GM12875 (cell line): ENCODE measurements around the gene SNX6.
"Not testable (repeated sequence)": the region's sequence is repeated elsewhere in the genome, so short reads cannot be mapped to it uniquely, and the experiment has no call there.

Source experiments
- H3K4me3 ChIP-seq: one replicate; pipeline ENCODE4 v1.5.1; 2011; ENCODE audit warnings: low read depth, low read length, control low read depth
- TF ChIP-seq, protein P1 (sequence below): IDR thresholded peaks from 2 replicates; pipeline ENCODE4 v1.5.1; 2011; ENCODE audit warnings: low read depth, mild to moderate bottlenecking, control low read depth, inconsistent platforms, low read length, moderate library complexity, borderline replicate concordance; ENCODE audit not compliant: insufficient read depth

The SNX6 gene

GRCh38 chr14:34536951-34537676 lies 92.8 kb downstream of the SNX6 start:
- no peak overlapping the region for H3K4me3 ChIP-seq
- TF ChIP-seq, protein P1, sequence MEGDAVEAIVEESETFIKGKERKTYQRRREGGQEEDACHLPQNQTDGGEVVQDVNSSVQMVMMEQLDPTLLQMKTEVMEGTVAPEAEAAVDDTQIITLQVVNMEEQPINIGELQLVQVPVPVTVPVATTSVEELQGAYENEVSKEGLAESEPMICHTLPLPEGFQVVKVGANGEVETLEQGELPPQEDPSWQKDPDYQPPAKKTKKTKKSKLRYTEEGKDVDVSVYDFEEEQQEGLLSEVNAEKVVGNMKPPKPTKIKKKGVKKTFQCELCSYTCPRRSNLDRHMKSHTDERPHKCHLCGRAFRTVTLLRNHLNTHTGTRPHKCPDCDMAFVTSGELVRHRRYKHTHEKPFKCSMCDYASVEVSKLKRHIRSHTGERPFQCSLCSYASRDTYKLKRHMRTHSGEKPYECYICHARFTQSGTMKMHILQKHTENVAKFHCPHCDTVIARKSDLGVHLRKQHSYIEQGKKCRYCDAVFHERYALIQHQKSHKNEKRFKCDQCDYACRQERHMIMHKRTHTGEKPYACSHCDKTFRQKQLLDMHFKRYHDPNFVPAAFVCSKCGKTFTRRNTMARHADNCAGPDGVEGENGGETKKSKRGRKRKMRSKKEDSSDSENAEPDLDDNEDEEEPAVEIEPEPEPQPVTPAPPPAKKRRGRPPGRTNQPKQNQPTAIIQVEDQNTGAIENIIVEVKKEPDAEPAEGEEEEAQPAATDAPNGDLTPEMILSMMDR: no peak

DNA sequence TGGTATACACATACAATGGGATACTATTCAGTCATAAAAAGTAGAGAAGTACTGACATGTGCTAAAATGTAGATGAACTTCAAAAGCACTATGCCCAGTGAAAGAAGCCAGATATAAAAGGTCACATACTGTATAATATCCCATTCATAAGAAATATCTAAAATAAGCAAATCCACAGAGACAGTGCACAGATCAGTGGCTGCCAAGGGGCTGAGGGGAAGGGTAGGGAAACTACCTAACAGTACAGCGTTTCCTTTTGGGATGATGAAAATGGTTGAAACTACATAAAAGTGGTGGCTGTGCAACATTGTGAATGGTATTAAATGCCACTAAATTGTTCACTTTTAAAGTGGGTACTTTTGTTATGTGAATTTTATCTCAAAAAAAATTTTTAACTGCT lies 102.4 kb downstream of the SNX6 start:
- TF ChIP-seq, protein P1: no peak
- H3K4me3 ChIP-seq: no peak overlapping the region

DNA sequence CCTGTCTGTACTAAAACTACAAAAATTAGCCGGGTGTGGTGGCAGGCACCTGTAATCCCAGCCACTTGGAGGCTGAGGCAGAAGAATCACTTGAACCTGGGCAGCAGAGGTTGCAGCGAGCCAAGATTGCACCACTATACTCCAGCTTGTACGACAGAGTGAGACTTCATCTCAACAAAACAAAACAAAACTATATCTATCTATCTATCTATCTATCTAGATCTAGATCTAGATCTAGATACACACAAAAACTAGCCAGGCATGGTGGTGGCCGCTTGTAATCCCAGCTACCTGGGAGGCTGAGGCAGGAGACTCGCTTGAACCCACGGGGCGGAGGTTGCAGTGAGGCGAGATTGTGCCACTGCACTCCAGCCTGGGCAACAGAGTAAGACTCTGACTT lies 105.7 kb downstream of the SNX6 start:
- H3K4me3 ChIP-seq: not testable (repeated sequence)

DNA sequence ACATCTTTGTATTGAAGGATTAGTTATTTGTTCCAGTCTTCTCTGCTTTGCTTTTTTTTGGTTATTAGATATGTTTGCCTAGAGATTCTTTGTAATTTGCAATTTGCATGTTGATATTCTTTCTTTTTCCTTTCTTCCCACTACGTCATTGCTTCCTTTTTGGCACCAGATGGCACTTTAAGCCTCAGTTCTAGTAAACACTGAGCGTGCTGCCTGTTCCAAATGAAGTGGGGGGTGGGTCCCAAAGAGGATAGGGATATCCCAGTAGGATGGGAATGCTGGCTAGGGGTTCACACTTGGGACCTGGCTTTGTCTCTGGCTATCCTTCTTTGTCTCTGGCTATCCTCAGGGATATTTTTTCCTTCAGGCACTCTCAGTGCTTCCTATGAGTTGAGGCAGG lies 107.5 kb downstream of the SNX6 start:
- TF ChIP-seq, protein P1: no peak
- no peak overlapping the region for H3K4me3 ChIP-seq

DNA sequence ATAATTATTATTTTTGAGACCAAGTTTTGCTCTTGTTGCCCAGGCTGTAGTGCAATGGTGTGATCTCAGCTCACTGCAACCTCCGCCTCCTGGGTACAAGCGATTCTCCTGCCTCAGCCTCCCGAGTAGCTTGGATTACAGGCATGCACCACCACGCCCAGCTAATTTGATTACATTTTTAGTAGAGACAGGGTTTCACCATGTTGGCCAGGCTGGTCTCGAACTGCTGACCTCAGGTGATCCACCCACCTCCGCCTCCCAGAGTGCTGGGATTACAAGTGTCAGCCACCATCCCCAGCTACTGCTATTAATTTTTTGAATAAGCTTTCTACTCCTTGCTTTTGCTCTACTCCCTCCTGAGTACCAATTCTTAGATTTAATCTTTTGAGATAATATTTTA lies 108.9 kb downstream of the SNX6 start:
- not testable (repeated sequence) for H3K4me3 ChIP-seq

DNA sequence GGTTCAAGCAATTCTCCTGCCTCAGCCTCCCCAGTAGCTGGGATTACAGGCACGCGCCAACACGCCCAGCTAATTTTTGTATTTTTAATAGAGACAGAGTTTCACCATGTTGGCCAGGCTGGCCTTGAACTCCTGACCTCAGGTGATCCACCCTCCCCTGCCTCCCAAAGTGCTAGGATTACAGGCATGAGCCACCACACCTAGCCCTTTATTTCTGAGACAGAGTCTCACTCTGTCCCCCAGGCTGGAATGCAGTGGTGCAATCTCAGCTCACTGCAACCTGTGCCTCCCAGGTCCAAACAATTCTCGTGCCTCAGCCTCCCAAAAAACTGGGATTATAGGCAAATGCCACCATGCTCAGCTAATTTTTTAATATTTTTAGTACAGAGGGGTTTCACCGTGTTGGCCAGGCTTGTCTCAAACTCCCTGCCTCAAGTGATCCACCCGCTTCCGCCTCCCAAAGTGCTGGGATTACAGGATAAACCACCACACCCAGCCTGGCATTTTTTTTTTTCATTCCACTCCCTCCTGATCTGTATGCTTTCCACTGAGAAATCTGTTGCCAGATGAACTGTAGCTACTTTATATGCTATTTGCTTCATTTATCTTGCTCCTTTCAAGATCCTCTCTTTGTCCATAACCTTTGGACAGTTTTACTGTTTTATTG lies 109.5 kb downstream of the SNX6 start:
- H3K4me3 ChIP-seq: not testable (repeated sequence)
